Kidney epithelial cell (primary cell): ENCODE measurements around the gene GOLGA6A. TPM values are rescaled to one million over a fixed set of nuclear protein-coding genes. Genes with fewer than 3 reads are reported as not detected.
A peak's percentile ranks its signal among the peaks of the same experiment; 100 is the strongest.
"Not testable (repeated sequence)": the region's sequence is repeated elsewhere in the genome, so short reads cannot be mapped to it uniquely, and the experiment has no call there.

Experiments
- DNase-seq: peaks from one replicate; pipeline ENCODE4 v3.0.0-alpha.2; 2010; ENCODE audit warnings: low read depth
- H3K27me3 ChIP-seq: 2 replicates; pipeline ENCODE4 v1.6.0; 2011; ENCODE audit warnings: low read length; ENCODE audit not compliant: control insufficient read depth, insufficient read depth
- H3K36me3 ChIP-seq: 2 replicates; pipeline ENCODE4 v1.5.1; 2011; ENCODE audit warnings: low read length; ENCODE audit not compliant: control insufficient read depth, insufficient read depth
- H3K4me3 ChIP-seq: 2 replicates; pipeline ENCODE4 v1.5.1; 2011; ENCODE audit warnings: low read depth, mild to moderate bottlenecking, control low read depth, low read length
- CTCF ChIP-seq: IDR thresholded peaks from 2 replicates; pipeline ENCODE4 v1.5.1; 2011; ENCODE audit warnings: mild to moderate bottlenecking, moderate library complexity, low read length, control low read depth, inconsistent platforms; ENCODE audit not compliant: insufficient read depth, poor library complexity, severe bottlenecking
- total RNA-seq: library from RNA; depleted of rRNA; stranded (reverse); fragments of >200 nt; gene quantifications from 2 replicates; pipeline ENCODE4 v1.2.3, GENCODE V29; 2015

Gene GOLGA6A
- total RNA-seq, 1 donor from 2014 or later = not detected

DNA sequence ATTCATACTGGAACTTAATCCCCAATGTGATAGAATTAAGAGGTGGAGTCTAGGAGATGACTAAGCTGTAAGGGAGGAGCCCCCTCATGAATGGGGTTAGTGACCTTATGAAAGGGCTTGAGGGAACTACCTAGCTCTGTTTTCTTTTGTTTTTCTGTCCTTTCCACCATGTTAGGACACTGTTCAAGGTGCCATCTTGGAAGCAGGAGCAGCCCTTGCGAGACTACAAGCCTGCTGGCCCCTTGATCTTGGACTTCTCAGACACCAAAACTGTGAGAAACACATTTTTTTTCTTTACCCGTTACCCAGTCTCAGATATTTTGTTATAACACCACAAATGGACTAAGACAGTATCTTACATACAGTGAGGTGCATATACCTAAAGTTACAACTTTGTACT is 26.5 kb downstream of the GOLGA6A start:
- peaks cover 2% of the 10 kb centered on the region for H3K27me3 ChIP-seq
- H3K36me3 ChIP-seq = no peaks in the 10 kb centered on the region
- no peak overlapping the region for H3K4me3 ChIP-seq
- no peak for DNase-seq
- TF ChIP-seq CTCF = no peak

DNA sequence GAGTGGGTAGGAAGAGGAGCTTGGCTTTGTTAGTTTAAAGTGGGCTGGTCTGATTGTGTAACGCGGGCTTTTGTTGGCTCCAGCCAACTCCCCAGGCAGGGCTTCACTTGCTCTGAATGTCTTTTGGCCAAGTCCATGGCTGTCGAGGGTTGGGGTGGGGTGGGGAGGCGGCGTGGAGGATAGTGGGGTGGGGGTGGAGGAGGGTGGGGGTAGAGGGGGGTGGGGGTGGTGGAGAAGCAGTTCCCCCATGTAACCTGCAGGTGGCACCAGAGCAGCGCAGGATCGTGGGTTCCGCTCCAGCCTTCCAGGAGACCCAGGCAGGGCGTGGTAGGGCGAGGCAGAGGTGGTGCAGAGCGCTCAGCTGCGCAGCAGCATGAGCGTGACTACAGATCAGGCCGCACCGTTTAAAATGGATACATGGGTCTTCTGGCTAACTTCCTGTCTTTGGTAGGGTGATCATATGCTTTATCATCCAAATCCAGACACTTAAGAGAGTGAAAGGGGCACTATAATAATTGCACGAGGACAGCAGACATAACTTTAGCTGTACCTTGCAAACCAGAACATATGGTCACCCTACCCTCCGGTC is 28.3 kb downstream of the GOLGA6A start:
- TF ChIP-seq CTCF = peak; percentile 71
- Histone ChIP-seq H3K4me3 (no peak overlapping the region), H3K36me3 (no peaks in the 10 kb centered on the region), H3K27me3 (peaks cover 4% of the 10 kb centered on the region)
- DNase-seq = no peak

DNA sequence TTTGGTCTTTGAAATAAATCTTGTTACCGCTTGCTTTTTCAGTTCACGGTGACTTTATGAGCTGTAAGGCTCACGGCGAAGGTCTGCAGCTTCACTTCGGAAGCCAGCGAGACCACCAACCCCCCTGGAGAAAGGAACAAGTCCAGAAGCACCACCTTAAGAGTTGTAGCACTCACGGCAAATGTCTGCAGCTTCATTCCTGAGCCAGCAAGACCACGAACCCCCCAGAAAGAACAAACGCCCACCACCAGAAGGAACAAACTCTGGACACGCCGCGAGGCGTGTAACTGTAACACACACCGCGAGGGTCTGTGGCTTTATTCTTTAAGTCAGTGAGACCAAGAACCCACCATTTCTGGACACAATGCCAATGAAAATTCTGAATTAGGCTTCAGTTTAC is 28.8 kb downstream of the GOLGA6A start:
- H3K27me3 ChIP-seq = peaks cover 4% of the 10 kb centered on the region
- H3K4me3 ChIP-seq = no peak overlapping the region
- TF ChIP-seq CTCF = no peak
- DNase-seq = no peak
- H3K36me3 ChIP-seq = no peaks in the 10 kb centered on the region

GRCh38 chr15:74052271-74053260 is 29.8 kb downstream of the GOLGA6A start:
- H3K27me3 ChIP-seq, H3K4me3 ChIP-seq, DNase-seq, H3K36me3 ChIP-seq: not testable (repeated sequence)

- Histone ChIP-seq H3K36me3 (no peaks in the 10 kb centered on the region), H3K27me3 (peaks cover 2% of the 10 kb centered on the region), H3K4me3 (no peak overlapping the region)
- no peak for TF ChIP-seq CTCF
- no peak for DNase-seq
These were observed 31.7 kb downstream of the GOLGA6A start for GRCh38 chr15:74050556-74051234.

DNA sequence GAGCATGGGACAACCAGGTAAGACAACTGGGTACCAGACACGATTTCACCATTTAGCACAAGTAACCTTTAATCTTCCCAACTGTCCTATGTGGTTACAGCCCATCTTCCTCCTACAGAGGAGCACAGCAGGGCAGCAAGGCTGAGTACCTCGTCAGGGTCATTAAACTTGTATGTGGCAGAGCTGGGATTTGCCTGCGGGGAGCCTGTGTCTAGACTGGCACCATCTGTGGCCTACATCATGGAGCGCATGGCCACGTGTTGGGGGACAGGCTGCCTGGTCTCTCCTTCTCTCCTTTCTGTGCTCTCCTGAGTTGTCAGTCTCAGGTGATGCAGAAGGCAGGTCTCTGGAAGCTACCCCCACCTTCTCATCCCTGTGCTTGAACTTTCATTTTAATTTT is 32.2 kb downstream of the GOLGA6A start:
- no peaks in the 10 kb centered on the region for H3K36me3 ChIP-seq
- H3K27me3 ChIP-seq = peaks cover 2% of the 10 kb centered on the region
- no peak for DNase-seq
- H3K4me3 ChIP-seq = no peak overlapping the region
- no peak for TF ChIP-seq CTCF
